GM18861 (cell line): ENCODE results near the gene TRIM17.

Experiments used
- ATAC-seq: cut with Tn5 transposase; IDR thresholded peaks from one replicate; pipeline ENCODE4 v1.9.1; 2021; ENCODE audit not compliant: unreplicated experiment

TRIM17 gene, protein sequence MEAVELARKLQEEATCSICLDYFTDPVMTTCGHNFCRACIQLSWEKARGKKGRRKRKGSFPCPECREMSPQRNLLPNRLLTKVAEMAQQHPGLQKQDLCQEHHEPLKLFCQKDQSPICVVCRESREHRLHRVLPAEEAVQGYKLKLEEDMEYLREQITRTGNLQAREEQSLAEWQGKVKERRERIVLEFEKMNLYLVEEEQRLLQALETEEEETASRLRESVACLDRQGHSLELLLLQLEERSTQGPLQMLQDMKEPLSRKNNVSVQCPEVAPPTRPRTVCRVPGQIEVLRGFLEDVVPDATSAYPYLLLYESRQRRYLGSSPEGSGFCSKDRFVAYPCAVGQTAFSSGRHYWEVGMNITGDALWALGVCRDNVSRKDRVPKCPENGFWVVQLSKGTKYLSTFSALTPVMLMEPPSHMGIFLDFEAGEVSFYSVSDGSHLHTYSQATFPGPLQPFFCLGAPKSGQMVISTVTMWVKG

GRCh38 chr1:228416217-228416933 lies at the start of gene TRIM17:
TSS of gene TRIM17 (minus strand) at chr1:228416861. CDS start at chr1:228415072, 1,789 bp downstream.
- ATAC-seq, result no peak

DNA sequence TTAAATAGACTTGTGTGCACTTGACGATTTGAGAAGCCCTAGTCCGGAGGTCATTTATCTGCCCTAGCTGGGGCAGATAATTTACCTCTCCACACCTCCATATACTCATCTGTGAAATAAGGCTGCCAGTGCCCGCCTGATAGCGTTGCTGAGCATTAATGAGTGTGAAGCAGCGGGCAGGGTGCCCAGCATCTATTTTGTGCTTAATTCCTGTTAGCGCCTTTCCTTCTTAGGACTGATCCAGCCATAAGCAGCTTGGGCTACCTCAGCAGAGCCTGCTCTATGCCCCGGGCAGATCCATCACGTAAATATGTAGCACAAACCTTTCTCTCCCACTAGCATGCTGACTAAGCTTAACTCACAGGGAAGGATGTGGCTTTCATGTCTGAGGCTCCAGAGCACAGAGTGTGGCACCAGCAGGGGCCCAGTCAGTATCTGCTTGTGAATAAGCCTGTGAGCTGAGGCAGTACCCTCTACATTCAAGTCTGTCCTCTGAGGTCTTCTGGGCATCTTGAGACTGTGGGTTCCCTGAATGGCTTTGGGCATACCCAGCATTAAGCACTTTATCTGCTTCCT lies 49.0 kb upstream of the TRIM17 start:
- no peak for ATAC-seq

GRCh38 chr1:228465141-228465540 lies 48.5 kb upstream of the TRIM17 start:
- no peak for ATAC-seq

DNA sequence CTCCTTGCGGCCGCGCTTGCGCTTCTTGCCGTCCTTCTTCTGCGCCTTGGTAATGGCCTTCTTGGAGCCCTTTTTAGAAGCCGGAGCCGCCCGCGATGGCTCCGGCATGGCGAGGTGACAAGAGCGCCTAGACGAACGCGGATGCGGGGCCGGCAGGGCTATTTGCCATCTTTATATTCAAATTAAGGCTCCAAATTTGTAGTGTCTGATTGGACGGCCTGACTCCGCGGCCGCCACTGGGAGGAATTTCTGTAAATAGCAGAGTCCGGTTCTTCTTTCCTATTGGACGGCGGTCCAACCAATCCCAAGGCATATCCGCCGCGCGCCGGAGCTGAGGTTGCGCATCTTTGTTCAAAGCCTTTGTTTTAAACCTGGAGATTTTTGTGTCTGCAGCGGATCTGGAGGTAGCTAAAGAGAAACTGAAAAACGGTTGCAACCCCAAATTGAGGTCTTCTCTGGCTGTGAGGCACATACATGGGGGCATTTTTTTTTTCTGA lies 47.9 kb upstream of the TRIM17 start:
- ATAC-seq, result peak; percentile 84

- ATAC-seq, result no peak
Measured at GRCh38 chr1:228463559-228464455, 47.1 kb upstream of the TRIM17 start.

GRCh38 chr1:228463009-228463558 lies 46.4 kb upstream of the TRIM17 start:
- no peak for ATAC-seq

DNA sequence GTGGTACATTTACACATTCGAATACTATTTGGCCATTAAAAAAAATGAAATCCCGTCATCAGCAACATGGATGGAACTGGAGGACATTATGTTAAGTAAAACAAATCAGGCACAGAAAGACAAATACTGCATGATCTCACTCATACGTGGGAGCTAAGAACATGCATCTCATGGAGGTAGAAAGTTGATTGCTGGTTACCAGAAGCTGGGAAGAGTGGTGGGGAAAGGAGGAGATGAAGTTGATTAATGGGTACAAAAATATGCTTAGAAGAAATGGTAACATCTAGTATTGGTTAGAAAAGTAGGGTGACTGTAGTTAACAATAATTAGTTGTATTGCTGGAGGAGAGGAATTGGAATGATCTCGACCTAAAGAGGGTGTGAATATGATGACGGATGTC lies 45.9 kb upstream of the TRIM17 start:
- ATAC-seq, result no peak

DNA sequence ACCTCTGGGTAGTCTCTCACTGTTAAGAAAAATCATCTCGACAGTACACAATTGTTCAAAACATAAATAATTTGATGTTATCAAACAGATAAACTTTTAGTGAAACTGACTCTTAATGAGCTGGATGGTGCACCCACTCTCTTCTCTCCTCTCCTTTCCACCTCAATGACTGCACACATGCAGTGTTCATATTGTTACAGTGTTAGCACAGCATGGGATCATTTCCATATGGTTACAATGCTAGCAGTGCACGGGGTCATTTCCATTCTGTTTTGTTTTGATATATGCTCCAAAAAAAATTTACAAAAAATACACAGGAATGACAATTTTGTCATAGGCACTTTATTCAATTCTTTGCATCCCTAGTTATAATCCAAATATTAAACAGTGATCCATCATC lies 44.2 kb upstream of the TRIM17 start:
- no peak for ATAC-seq

GRCh38 chr1:228459091-228459993 lies 42.7 kb upstream of the TRIM17 start:
- ATAC-seq, result peak; percentile 25

DNA sequence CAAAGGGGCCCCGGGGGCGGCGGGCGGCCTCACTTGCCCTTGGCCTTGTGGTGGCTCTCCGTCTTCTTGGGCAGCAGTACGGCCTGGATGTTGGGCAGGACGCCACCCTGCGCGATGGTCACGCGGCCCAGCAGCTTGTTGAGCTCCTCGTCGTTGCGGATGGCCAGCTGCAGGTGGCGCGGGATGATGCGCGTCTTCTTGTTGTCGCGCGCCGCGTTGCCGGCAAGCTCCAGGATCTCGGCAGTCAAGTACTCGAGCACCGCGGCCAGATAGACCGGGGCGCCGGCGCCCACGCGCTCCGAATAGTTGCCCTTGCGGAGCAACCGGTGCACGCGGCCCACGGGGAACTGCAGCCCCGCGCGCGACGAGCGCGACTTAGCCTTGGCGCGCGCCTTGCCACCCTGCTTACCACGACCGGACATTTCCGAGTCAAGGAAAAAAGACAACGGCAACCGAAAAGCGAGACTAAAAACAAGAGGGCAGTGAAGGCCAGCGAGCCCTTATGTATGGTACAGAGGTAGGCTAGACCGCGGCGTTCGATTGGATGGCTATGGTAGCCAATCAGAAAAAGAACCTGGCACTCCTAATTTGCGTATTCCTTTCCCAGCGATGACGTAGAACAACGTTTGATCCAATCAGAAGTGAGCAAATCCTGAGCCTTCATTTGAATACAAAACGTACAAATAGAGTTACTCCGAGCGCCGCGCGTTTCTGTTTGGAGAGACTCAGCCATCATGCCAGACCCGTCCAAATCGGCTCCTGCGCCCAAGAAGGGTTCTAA lies 40.9 kb upstream of the TRIM17 start:
- ATAC-seq, result peak; percentile 82

GRCh38 chr1:228457017-228457395 lies 40.3 kb upstream of the TRIM17 start:
- ATAC-seq, result peak; percentile 5

DNA sequence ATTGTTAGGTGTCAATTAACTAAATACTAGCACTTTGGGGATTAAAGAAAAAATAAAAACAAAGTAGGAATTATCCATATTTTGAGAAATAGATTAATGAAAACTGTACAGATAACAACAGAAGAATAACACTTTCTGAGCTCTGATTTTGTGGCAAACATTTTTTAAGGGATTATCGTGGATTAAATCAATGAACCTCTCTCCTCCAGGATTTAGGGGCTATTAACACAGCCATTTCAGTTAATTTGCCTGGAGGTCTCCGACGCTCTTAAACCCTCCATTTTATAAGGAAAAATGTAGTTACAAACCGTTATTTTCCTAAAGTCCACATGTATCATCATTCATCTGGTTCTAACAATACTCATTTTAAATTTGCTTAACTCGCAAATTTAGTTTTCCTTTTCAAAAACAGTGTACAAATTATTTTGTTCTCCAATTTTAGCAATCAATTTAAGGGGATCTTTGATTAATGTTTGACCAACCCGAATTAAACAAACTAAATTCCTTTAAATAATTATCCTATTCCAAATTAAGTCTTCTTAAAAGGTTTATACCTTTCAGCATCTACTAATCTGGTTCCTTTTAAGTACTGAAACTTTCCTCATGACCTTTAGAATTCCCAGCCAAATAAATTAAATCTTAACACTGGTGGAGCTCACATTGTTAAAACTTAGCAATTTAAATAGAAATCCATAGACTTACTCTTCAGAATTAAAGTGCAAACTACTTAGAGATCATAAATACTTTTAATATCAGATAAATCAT lies 39.8 kb upstream of the TRIM17 start:
- ATAC-seq, result no peak

- no peak for ATAC-seq
Measured at GRCh38 chr1:228455715-228456114, 39.1 kb upstream of the TRIM17 start.

DNA sequence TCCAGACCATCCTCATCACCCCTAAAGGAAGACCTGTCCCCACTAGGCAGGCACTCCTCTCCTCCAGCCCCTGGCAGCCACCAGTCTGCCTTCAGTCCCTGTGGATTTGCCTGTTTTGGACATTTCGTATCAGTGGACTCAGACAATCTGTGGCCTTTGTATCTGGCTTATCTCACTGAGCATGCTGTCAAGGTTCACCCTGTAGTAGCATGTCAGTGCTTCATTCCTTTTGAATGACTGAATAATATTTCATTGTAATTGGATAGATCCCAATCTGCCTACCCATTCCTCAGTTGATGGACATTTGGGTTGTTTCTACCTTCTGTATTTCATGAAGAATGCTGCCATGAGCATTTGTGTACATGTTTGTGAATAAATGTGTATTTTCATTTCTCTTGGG lies 37.6 kb upstream of the TRIM17 start:
- ATAC-seq, result no peak

DNA sequence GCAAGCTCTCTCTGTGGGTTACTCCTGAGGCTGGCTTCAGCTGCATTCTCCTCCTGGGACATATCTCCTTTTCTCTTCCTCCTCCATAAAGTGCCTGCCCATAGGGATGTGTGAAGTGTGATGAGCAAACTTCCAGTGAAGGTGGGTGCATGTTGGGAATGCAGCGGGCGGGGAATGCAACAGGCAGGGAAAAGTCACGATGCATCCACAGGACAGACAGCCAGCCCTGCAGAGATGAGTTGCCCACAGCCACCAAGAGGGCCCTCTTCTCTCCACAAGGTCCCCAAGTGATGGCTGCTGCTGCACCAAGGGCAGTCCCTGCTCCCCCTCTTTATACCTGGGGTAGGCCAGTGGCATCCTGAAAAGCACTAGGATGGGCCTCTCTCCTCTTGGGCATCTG lies 37.0 kb upstream of the TRIM17 start:
- ATAC-seq, result no peak

- ATAC-seq, result no peak
Measured at GRCh38 chr1:228453022-228453560, 36.4 kb upstream of the TRIM17 start.

- ATAC-seq, result no peak
Measured at GRCh38 chr1:228452194-228453021, 35.7 kb upstream of the TRIM17 start.
